Measurements from ENCODE around the gene HAUS3. TPM values are rescaled to one million over a fixed set of nuclear protein-coding genes. Genes with fewer than 3 reads are reported as not detected.

Gene HAUS3
- polyA plus RNA-seq, 3 donors = 4.4 to 5.5 (median 5.0) TPM

DNA sequence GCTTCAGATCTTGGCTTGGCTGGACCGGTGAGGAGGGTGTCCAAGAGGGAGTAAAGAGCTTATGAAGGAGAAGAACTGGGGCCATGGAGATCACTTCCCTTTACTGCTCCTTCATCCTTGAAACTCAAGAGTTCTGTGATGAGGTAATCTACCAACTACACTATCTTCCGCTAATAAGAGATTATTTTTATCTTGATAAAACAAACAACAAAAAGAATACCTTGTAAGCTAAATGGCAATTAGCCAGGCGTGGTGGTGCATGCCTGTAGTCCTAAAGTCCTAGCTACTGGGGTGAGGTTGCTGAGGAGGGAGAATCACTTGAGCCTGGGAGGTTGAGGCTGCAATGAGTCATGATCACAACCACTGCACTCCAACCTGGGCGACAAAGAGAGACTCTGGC is 47.4 kb downstream of the HAUS3 start:
- no peak overlapping the region for H2AFZ ChIP-seq (ENCODE audit: insufficient read depth, low read depth, low read length, poor library complexity, severe bottlenecking)
- H3K27me3 ChIP-seq (ENCODE audit: control insufficient read depth in 2 of 2, insufficient read depth in 2 of 2, low read length in 2 of 2) = no peaks in the 10 kb centered on the region
- H3K79me2 ChIP-seq (ENCODE audit: insufficient read depth, low read length) = no peaks in the 10 kb centered on the region
- TF ChIP-seq, protein P1, sequence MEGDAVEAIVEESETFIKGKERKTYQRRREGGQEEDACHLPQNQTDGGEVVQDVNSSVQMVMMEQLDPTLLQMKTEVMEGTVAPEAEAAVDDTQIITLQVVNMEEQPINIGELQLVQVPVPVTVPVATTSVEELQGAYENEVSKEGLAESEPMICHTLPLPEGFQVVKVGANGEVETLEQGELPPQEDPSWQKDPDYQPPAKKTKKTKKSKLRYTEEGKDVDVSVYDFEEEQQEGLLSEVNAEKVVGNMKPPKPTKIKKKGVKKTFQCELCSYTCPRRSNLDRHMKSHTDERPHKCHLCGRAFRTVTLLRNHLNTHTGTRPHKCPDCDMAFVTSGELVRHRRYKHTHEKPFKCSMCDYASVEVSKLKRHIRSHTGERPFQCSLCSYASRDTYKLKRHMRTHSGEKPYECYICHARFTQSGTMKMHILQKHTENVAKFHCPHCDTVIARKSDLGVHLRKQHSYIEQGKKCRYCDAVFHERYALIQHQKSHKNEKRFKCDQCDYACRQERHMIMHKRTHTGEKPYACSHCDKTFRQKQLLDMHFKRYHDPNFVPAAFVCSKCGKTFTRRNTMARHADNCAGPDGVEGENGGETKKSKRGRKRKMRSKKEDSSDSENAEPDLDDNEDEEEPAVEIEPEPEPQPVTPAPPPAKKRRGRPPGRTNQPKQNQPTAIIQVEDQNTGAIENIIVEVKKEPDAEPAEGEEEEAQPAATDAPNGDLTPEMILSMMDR (IDR thresholded peaks at IDR 0.05) = no peak
- Mint-ChIP-seq H3K36me3 (peaks cover 12 to 17% of the 10 kb centered on the region in 2 donors), H3K27ac (no peak overlapping the region), H3K9me3 (peaks cover 0 to 3% (median under 1%) of the 10 kb centered on the region in 7 donors), H3K4me3 (no peak overlapping the region), H3K27me3 (ENCODE audit: low read depth in 3 of 3) (peaks cover 0 to 4% (median 2%) of the 10 kb centered on the region in 3 donors), H3K4me1 (no peaks in the 10 kb centered on the region)
- no peaks in the 10 kb centered on the region for H3K9me3 ChIP-seq (replicated peaks in 1 of 2; ENCODE audit: control insufficient read depth in 1 of 2, insufficient read depth in 1 of 2, low read length in 2 of 2)
- intact Hi-C loops (cut with micrococcal nuclease) = no loop called here
- no peak for DNase-seq
- no peak overlapping the region for H3K4me2 ChIP-seq (replicated peaks; ENCODE audit: extremely low read depth, low read length, poor library complexity, severe bottlenecking)
- no peak overlapping the region for H3K4me3 ChIP-seq (replicated peaks in 1 of 3; ENCODE audit: low read depth in 2 of 3, low read length in 3 of 3)
- no peak overlapping the region for H3K9ac ChIP-seq (ENCODE audit: insufficient read depth, low read length, poor library complexity, severe bottlenecking)
- WGBS (ENCODE audit: insufficient coverage) = no CpG with 5 or more reads among the region's 4 CpGs
- no peaks in the 10 kb centered on the region for H3K4me1 ChIP-seq (ENCODE audit: control insufficient read depth in 1 of 2, insufficient read depth in 2 of 2, low read length in 2 of 2)
- H3K27ac ChIP-seq (ENCODE audit: low read depth in 1 of 2, low read length in 2 of 2) = no peak overlapping the region
- peaks cover 0 to 7% of the 10 kb centered on the region in 2 donors for H3K36me3 ChIP-seq (replicated peaks in 1 of 2; ENCODE audit: control insufficient read depth in 1 of 2, insufficient read depth in 2 of 2, low read length in 2 of 2)
- H4K20me1 ChIP-seq (ENCODE audit: insufficient read depth, low read length) = no peaks in the 10 kb centered on the region

GRCh38 chr4:2193326-2193725 is 48.6 kb downstream of the HAUS3 start:
- no peak overlapping the region for H3K27ac Mint-ChIP-seq
- Histone ChIP-seq H3K9ac (ENCODE audit: insufficient read depth, low read length, poor library complexity, severe bottlenecking) (no peak overlapping the region), H3K36me3 (replicated peaks in 1 of 2; ENCODE audit: control insufficient read depth in 1 of 2, insufficient read depth in 2 of 2, low read length in 2 of 2) (peaks cover 0 to 4% of the 10 kb centered on the region in 2 donors), H3K27ac (ENCODE audit: low read depth in 1 of 2, low read length in 2 of 2) (no peak overlapping the region), H3K4me1 (ENCODE audit: control insufficient read depth in 1 of 2, insufficient read depth in 2 of 2, low read length in 2 of 2) (no peaks in the 10 kb centered on the region), H3K79me2 (ENCODE audit: insufficient read depth, low read length) (no peaks in the 10 kb centered on the region), H3K27me3 (ENCODE audit: control insufficient read depth in 2 of 2, insufficient read depth in 2 of 2, low read length in 2 of 2) (no peaks in the 10 kb centered on the region), H4K20me1 (ENCODE audit: insufficient read depth, low read length) (no peaks in the 10 kb centered on the region), H3K4me3 (replicated peaks in 1 of 3; ENCODE audit: low read depth in 2 of 3, low read length in 3 of 3) (no peak overlapping the region), H2AFZ (ENCODE audit: insufficient read depth, low read depth, low read length, poor library complexity, severe bottlenecking) (no peak overlapping the region), H3K4me2 (replicated peaks; ENCODE audit: extremely low read depth, low read length, poor library complexity, severe bottlenecking) (no peak overlapping the region), H3K9me3 (replicated peaks in 1 of 2; ENCODE audit: control insufficient read depth in 1 of 2, insufficient read depth in 1 of 2, low read length in 2 of 2) (no peaks in the 10 kb centered on the region)
- H3K4me1 Mint-ChIP-seq = no peaks in the 10 kb centered on the region
- intact Hi-C loops (cut with micrococcal nuclease) = no loop called here
- TF ChIP-seq, protein P1 (IDR thresholded peaks at IDR 0.05) = no peak
- DNase-seq = no peak
- H3K4me3 Mint-ChIP-seq = no peak overlapping the region
- 98% methylated on average over 6 of the region's 7 CpGs for WGBS (ENCODE audit: insufficient coverage)
- peaks cover 3 to 4% (median 4%) of the 10 kb centered on the region in 3 donors for H3K27me3 Mint-ChIP-seq (ENCODE audit: low read depth in 3 of 3)
- H3K9me3 Mint-ChIP-seq = peaks cover 0 to 7% (median 4%) of the 10 kb centered on the region in 7 donors
- H3K36me3 Mint-ChIP-seq = peaks cover 12 to 17% of the 10 kb centered on the region in 2 donors
